Transverse colon (tissue), 4 donors: ENCODE data around the gene HAGHL.
"Not testable (repeated sequence)": the region's sequence is repeated elsewhere in the genome, so short reads cannot be mapped to it uniquely, and the experiment has no call there.

ENCODE experiments used
- CTCF ChIP-seq, 5 experiments: fragments of 200-600 bp in 3 of 5; fragments of 450-650 bp in 2 of 5; sonication (generic) in 3 of 5; IDR thresholded peaks; 1 replicate in 2 of 5; 2 replicates in 3 of 5; pipeline ENCODE4 v1.5.1; 2016 to 2017; ENCODE audit warnings: antibody characterized with exemption in 5 of 5, inconsistent platforms in 3 of 5, mild to moderate bottlenecking in 2 of 5, moderate library complexity in 1 of 5
- EP300 ChIP-seq: sonication (generic); formaldehyde crosslinking; IDR thresholded peaks from one replicate; pipeline ENCODE4 v1.6.1; 2017; ENCODE audit warnings: antibody characterized with exemption, low read depth
- POLR2A ChIP-seq: fragments of 450-650 bp; IDR thresholded peaks from one replicate; pipeline ENCODE4 v1.6.1; 2016; ENCODE audit warnings: antibody characterized with exemption, mild to moderate bottlenecking, moderate library complexity
- POLR2AphosphoS5 ChIP-seq, 3 donors: sonication (generic); formaldehyde crosslinking; IDR thresholded peaks; one replicate each; pipeline ENCODE4 v1.6.1; 2016; ENCODE audit warnings: antibody characterized with exemption in 3 of 3

- TF ChIP-seq CTCF (IDR thresholded peaks at IDR 0.05); POLR2A; POLR2AphosphoS5 (IDR thresholded peaks at IDR 0.05); EP300: not testable (repeated sequence)
Observed at GRCh38 chr16:691242-691641, 35.7 kb upstream of the HAGHL start.
